GM15510 (cell line): ENCODE data around the gene CNGB1.

Experiments
- POLR2A ChIP-seq: IDR thresholded peaks from 3 replicates; pipeline ENCODE4 v1.6.1; 2011; ENCODE audit warnings: borderline replicate concordance; ENCODE audit not compliant: insufficient read length; ENCODE audit errors: extremely low read depth

Gene CNGB1

DNA sequence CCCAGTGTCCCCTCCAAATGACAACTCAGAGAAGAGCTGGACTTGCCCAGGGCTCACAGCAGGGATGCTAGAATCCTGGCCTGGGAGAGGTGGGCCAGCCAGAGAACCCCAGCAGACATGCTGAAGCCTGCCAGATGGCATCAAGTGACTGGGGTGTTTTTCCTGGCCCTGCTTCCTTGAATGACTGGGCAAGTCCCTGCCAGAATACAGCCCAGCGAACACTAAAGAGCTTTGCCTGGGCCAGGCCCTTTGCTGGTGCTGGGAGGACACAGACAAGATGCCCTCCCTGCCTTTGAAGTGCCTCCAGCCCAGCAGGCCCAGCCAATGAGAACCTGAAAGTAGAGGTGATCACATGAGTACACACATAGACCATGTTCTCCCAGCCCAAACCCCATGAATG is 18.0 kb upstream of the CNGB1 start:
- no peak for TF ChIP-seq POLR2A

DNA sequence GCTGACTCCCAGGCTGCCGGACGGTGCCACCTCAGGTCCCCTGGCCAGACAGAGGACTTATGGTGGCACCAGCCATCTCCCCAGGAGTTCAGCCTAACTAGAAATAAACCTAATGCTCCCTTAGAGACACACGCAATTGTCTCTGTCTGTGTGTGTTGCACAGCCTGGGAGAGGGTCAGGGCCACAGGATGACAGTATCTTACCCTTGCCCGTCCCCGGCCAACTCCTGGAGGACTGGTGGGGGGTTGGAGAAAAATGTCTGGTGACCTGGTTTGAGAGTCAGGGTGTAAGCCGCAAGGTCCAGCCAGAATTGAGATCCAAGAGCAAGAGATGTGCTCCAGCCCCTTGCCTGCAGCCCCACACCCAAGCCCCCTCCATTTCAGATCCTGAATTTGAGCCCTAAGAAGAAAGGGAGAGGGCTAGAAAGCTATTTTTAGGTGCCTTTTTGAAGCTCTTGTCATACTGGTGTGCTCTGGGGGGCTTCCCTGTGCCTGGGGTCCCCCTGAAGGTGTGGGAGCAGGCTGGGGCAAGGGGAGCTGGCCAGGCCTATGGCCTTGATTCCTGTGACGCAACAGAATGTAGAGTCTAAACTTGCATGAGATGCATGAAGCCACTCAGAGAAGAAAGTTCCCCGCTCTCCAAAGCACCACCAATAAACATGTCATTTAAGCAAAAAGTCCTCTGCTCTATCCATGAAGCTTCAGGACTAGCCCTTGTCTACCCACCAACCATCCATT is 16.7 kb upstream of the CNGB1 start:
- TF ChIP-seq POLR2A = no peak

- no peak for TF ChIP-seq POLR2A
Observed at GRCh38 chr16:57986196-57986595, 15.3 kb upstream of the CNGB1 start.

DNA sequence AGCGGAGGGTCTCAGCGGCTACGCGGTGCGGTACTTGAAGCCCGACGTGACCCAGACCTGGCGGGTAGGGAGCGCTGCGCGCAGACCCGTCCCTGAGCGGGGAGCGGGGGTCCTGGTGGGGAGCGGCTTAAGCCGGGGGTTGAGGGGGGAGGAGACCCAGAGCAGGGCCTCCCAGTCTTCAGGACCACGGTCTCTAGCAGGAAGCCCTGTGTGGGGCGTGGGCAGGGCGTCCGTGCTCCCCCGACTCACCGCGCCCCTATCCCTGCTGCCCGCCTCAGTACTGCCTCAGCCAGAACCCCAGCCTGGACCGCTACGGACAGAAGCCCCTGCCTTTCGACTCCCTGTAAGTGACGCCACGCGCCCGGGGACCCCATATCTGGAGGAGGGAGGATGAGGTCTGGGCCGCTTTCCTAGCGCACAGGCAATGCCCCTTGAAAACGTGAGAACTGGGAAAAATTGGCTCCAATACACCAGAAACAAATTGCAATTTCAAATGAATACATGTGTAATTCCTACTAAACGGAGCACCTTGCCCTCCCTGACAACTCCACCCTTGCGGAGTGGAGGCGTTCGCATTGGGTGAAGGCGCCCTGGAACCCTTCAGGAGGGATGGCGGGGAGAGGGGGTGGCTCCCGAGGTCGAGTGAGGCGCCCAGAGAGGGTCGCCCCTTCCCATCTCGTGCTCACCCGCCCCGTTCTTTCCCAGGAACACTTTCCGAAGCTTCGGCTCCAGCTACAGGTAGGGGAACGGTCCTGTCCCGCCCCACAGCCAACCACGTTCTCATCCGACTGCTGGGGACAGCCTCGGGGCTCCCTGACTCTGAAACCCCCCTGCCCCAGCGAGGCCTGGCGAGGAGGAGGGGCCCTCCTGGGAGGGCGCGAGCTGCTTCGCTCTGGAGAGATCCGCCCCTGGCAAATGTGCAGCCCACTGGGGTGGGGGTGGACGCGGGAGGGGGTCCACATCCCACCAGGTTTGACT is 14.6 kb upstream of the CNGB1 start:
- TF ChIP-seq POLR2A = no peak

DNA sequence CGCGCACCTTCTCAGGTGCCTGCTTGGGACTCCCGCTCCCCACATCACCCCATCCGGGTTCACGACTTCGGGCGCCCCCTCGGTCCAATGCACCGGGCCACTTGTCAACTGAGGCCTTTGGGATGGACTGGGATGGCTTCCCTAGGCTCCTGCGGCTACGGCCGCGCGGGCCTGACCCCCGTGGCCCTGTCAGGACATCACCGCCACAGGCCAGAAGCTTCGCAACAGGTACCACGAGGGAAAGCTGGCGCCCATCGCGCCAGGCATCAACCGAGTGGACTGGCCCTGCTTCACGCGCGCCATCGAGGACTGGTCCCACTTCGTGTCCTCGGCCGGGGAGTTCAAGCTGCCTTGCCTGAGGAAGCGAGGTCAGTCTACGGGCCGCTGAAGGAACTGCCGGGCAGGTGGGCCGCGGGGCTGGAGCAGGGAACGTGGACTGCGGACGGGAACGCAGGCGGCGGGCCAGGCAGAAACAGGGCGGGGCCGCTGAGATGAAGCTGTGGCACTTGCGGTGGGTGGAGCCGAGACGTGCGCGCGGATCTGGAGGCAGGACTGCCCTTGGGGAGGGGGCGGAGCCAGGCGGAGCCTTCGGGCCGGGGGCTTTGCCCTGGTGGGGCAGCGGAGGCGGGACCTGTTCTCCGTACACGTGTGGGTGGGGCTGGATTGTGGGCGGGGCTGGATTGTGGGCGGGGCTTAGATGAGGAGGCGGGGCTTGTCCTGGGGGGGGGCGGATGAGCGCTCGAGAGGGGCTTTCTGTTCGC is 13.7 kb upstream of the CNGB1 start:
- no peak for TF ChIP-seq POLR2A

GRCh38 chr16:57982385-57982784 is 11.5 kb upstream of the CNGB1 start:
- no peak for TF ChIP-seq POLR2A

DNA sequence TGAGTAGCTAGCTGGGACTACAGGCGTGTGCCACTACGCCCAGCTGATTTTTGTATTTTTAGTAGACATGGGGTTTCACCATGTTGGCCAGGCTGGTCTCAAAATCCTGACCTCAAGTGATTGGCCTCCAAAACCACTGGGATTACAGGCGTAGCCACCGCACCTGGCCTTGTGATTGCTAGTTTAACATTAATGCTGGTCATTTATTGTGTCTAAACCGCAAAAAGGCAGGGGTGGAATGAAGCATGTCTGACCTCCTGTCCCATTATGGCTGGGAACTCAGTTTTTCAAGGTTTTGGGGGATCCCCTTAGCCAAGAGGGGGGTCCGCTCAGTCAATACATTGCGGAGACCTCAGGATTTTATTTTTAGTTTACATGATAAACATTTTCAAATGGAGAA is 10.7 kb upstream of the CNGB1 start:
- no peak for TF ChIP-seq POLR2A

GRCh38 chr16:57979006-57979585 is 8.2 kb upstream of the CNGB1 start:
- no peak for TF ChIP-seq POLR2A

DNA sequence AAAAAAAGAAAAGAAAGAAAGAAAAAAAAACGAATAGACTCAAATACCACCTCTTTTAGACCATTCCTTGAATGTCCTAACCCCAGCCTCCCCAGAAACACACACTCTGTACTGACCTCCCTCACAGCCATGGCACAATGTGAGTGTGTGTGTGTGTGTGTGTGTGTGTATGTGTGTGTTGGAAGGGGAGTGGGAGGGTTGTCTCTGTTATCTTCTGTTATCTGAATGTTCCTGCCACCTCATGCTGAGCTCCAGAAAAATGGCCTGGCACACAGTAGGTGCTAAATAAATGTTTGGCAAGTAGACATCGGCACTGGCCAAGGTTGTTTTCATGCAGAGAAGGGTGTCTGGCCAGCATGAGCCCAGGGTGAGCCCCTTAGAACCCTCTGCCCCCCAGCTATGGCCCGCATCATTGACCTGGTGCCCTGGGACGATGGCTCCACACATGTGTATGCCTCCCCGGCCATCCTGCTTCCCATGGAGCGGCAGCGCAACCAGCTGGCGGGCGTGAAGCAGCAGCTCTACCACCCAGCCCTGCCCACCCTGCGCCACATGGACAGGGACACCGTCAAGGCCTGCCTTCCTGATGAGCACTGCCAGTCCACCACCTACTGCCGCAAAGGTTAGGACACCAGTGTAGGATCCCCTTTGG is 6.6 kb upstream of the CNGB1 start:
- no peak for TF ChIP-seq POLR2A

DNA sequence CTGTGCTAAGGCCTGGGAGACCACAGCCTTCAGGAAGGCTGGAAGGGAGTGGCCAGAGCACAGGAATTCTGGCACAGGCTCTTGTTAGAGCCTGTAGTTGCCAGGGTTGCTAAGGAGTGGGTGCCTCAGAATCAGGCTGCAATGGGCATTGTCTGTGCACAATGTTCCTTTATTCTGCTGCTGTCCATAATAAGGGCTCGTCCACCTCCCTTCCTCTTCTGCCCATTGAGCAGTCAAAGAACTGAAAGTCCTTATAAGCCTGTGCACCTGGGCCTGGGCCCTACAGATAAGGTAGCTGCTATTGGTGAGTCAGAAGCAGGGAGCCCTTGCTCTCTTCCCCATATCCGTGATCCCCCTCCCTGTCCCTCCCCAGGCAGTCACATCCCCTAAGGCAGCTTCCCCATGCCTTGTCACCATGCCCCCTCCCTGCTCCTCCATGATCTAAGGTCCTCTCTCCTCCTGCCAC is 5.4 kb upstream of the CNGB1 start:
- no peak for TF ChIP-seq POLR2A

DNA sequence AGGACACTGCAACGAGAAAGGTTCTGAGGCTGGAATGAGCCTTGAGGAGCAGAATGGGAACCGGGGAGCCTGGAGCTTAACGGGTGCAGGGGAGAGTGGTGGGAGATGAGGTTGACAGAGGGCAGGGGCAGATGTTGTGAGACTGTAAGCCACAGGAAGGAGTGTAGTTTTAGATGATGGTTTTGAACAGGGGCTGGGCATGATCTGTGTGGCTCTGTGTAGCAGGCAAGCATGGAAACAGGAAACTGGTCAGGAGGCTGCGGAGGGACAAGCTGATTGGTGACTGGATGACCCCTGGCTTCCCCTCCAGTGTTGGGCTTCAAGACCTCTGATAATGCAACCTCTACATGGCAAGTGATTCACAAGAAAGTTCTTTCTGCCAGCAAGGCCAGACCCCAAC is 1.4 kb upstream of the CNGB1 start:
- no peak for TF ChIP-seq POLR2A

GRCh38 chr16:57971848-57972247 is 920 bp upstream of the CNGB1 start:
- no peak for TF ChIP-seq POLR2A

- no peak for TF ChIP-seq POLR2A
Observed at GRCh38 chr16:57970319-57970718, 609 bp downstream of the CNGB1 start.
